ENCODE measurements around the gene DYRK3. TPM values are rescaled to one million over a fixed set of nuclear protein-coding genes. Genes with fewer than 3 reads are reported as not detected.

Gene DYRK3
- total and polyA plus RNA-seq, 10 of the 15 experiments (the other 5 are each of a cell fraction or from before 2014, with no cell fraction given), result 1.6 to 12.9 (median 10.3) TPM

DNA sequence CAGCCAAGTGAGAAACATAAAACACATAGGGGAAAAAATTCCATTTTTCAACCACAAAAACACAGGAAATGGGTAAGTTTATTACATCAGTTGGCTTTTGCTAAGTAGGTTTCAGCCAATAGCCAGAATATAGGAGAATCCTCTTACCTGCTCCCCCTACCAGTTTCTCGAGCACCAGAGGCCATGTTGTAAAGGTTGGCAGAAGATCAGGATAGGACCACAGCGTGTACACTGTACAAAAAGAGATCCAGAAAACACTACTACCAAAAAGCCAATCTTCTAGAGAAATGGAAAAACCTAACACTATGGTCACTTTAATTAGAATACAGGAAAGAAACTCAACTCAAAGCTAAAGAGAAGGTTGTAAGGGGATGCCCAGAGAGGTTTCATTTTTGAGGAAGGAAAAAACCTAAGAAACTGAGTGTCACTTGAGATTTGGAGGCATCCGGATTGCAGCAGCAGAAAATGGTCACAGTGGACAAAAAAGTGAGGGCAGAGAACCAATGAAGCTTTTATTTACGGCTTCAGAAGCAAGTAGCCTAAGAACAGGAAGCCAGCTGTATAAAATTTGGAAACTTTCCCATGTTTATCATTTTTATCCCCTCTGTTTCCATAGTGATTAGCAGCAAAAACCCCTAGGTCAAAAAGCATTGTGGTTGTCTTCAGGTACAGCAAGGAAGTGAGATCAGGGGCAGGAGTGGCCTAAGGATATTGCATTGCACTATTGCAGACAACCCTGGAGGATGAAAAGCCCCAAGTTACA is 25.9 kb upstream of the DYRK3 start (continued):
- TF ChIP-seq, protein P1, sequence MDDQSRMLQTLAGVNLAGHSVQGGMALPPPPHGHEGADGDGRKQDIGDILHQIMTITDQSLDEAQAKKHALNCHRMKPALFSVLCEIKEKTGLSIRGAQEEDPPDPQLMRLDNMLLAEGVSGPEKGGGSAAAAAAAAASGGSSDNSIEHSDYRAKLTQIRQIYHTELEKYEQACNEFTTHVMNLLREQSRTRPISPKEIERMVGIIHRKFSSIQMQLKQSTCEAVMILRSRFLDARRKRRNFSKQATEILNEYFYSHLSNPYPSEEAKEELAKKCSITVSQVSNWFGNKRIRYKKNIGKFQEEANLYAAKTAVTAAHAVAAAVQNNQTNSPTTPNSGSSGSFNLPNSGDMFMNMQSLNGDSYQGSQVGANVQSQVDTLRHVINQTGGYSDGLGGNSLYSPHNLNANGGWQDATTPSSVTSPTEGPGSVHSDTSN (IDR thresholded peaks at IDR 0.05; ENCODE audit: insufficient replicate concordance, low read depth, low read length), result no peak
- TF ChIP-seq, protein P2, sequence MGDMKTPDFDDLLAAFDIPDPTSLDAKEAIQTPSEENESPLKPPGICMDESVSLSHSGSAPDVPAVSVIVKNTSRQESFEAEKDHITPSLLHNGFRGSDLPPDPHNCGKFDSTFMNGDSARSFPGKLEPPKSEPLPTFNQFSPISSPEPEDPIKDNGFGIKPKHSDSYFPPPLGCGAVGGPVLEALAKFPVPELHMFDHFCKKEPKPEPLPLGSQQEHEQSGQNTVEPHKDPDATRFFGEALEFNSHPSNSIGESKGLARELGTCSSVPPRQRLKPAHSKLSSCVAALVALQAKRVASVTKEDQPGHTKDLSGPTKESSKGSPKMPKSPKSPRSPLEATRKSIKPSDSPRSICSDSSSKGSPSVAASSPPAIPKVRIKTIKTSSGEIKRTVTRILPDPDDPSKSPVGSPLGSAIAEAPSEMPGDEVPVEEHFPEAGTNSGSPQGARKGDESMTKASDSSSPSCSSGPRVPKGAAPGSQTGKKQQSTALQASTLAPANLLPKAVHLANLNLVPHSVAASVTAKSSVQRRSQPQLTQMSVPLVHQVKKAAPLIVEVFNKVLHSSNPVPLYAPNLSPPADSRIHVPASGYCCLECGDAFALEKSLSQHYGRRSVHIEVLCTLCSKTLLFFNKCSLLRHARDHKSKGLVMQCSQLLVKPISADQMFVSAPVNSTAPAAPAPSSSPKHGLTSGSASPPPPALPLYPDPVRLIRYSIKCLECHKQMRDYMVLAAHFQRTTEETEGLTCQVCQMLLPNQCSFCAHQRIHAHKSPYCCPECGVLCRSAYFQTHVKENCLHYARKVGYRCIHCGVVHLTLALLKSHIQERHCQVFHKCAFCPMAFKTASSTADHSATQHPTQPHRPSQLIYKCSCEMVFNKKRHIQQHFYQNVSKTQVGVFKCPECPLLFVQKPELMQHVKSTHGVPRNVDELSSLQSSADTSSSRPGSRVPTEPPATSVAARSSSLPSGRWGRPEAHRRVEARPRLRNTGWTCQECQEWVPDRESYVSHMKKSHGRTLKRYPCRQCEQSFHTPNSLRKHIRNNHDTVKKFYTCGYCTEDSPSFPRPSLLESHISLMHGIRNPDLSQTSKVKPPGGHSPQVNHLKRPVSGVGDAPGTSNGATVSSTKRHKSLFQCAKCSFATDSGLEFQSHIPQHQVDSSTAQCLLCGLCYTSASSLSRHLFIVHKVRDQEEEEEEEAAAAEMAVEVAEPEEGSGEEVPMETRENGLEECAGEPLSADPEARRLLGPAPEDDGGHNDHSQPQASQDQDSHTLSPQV (IDR thresholded peaks at IDR 0.05), result no peak
- TF ChIP-seq, protein P3, sequence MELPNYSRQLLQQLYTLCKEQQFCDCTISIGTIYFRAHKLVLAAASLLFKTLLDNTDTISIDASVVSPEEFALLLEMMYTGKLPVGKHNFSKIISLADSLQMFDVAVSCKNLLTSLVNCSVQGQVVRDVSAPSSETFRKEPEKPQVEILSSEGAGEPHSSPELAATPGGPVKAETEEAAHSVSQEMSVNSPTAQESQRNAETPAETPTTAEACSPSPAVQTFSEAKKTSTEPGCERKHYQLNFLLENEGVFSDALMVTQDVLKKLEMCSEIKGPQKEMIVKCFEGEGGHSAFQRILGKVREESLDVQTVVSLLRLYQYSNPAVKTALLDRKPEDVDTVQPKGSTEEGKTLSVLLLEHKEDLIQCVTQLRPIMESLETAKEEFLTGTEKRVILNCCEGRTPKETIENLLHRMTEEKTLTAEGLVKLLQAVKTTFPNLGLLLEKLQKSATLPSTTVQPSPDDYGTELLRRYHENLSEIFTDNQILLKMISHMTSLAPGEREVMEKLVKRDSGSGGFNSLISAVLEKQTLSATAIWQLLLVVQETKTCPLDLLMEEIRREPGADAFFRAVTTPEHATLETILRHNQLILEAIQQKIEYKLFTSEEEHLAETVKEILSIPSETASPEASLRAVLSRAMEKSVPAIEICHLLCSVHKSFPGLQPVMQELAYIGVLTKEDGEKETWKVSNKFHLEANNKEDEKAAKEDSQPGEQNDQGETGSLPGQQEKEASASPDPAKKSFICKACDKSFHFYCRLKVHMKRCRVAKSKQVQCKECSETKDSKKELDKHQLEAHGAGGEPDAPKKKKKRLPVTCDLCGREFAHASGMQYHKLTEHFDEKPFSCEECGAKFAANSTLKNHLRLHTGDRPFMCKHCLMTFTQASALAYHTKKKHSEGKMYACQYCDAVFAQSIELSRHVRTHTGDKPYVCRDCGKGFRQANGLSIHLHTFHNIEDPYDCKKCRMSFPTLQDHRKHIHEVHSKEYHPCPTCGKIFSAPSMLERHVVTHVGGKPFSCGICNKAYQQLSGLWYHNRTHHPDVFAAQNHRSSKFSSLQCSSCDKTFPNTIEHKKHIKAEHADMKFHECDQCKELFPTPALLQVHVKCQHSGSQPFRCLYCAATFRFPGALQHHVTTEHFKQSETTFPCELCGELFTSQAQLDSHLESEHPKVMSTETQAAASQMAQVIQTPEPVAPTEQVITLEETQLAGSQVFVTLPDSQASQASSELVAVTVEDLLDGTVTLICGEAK (IDR thresholded peaks at IDR 0.05; ENCODE audit: borderline replicate concordance), result no peak
- TF ChIP-seq RCOR1 (conservative IDR thresholded peaks at IDR 0.05; ENCODE audit: low read depth, low read length) (no peak), EP300 (IDR thresholded peaks at IDR 0.05; ENCODE audit: borderline replicate concordance in 1 of 2, control insufficient read depth in 1 of 2, low read depth in 2 of 2, low read length in 2 of 2) (peak in 1 of 2 experiments; percentile 58; a peak in 1 of 4 replicates), CBX3 (IDR thresholded peaks at IDR 0.05; ENCODE audit: borderline replicate concordance, low read depth) (no peak), ZNF384 (IDR thresholded peaks at IDR 0.05; ENCODE audit: borderline replicate concordance, low read depth, low read length) (no peak), IKZF1 (conservative IDR thresholded peaks at IDR 0.05) (peak; percentile 70), FOXK2 (IDR thresholded peaks at IDR 0.05) (no peak), ASH2L (IDR thresholded peaks at IDR 0.05; ENCODE audit: borderline replicate concordance, low read depth) (no peak), CHD1 (IDR thresholded peaks at IDR 0.05; ENCODE audit: low read depth, low read length) (no peak), NBN (IDR thresholded peaks at IDR 0.05) (no peak)
- TF ChIP-seq, protein P4, sequence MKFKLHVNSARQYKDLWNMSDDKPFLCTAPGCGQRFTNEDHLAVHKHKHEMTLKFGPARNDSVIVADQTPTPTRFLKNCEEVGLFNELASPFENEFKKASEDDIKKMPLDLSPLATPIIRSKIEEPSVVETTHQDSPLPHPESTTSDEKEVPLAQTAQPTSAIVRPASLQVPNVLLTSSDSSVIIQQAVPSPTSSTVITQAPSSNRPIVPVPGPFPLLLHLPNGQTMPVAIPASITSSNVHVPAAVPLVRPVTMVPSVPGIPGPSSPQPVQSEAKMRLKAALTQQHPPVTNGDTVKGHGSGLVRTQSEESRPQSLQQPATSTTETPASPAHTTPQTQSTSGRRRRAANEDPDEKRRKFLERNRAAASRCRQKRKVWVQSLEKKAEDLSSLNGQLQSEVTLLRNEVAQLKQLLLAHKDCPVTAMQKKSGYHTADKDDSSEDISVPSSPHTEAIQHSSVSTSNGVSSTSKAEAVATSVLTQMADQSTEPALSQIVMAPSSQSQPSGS (IDR thresholded peaks at IDR 0.05; ENCODE audit: low read length), result no peak; the same call in 1 of the 2 replicates
- TF ChIP-seq, protein P5, sequence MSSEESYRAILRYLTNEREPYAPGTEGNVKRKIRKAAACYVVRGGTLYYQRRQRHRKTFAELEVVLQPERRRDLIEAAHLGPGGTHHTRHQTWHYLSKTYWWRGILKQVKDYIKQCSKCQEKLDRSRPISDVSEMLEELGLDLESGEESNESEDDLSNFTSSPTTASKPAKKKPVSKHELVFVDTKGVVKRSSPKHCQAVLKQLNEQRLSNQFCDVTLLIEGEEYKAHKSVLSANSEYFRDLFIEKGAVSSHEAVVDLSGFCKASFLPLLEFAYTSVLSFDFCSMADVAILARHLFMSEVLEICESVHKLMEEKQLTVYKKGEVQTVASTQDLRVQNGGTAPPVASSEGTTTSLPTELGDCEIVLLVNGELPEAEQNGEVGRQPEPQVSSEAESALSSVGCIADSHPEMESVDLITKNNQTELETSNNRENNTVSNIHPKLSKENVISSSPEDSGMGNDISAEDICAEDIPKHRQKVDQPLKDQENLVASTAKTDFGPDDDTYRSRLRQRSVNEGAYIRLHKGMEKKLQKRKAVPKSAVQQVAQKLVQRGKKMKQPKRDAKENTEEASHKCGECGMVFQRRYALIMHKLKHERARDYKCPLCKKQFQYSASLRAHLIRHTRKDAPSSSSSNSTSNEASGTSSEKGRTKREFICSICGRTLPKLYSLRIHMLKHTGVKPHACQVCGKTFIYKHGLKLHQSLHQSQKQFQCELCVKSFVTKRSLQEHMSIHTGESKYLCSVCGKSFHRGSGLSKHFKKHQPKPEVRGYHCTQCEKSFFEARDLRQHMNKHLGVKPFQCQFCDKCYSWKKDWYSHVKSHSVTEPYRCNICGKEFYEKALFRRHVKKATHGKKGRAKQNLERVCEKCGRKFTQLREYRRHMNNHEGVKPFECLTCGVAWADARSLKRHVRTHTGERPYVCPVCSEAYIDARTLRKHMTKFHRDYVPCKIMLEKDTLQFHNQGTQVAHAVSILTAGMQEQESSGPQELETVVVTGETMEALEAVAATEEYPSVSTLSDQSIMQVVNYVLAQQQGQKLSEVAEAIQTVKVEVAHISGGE (CRISPR knock-in tag; IDR thresholded peaks at IDR 0.05), result no peak
